Stimulated activated CD8-positive, alpha-beta memory T cell treated with anti-CD3 and anti-CD28 coated beads, Interleukin-2, amount 100 ng/mL, for 48 hours (primary cell): ENCODE results near the gene SBK2.

Source experiments
- DNase-seq, 2 donors: peaks; one replicate each; pipeline ENCODE4 v3.0.0-alpha.2; 2020; ENCODE audit warnings: low read depth in 2 of 2

SBK2 gene

DNA sequence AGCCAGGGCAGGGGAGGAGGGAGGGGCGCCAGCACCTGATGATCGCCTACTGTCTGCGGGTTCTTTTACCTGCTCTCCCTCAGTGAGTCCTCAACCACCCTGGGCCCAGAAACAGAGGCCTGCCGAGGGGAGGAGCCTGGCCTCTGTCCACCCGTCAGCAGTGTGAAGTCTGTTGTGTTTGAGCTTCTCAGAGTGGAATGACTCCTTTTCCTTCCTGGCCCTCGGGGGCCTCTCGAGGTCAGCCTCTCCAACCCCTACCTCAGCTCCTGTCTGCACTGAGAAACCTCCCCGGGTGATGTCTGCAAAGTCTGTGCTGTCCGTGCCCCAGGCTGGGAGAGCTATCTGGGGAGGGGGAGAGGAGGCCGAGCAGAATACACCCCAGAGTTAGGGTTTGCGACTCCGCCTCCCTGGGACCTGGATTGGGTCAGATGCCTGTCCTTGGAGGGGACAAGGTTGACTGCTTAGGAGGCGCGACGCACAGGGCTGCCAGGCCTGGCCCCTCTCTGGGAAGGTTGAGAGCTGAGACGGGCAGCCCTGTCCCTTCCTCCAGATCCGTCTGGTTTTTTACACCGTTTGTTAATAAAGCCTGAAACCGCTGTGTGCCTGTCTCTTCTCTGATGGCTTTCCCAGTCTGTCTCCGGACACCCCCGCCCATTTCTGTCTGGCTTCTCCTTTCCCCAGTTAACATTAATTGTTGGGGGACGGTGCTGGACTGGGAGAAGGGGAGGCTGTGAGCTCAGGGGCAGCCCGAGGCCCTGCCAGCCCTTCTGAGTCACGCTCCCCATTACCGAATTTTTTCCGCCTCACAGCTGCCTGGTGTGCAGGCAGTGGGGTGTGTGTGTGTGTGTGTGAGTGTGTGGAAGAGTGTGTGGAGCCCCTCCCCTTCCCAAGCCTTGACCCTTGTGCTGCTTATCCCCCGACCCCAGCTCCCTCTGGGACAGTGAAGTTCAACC is 49.7 kb downstream of the SBK2 start:
- peak; percentile 37 to 45 for DNase-seq

DNA sequence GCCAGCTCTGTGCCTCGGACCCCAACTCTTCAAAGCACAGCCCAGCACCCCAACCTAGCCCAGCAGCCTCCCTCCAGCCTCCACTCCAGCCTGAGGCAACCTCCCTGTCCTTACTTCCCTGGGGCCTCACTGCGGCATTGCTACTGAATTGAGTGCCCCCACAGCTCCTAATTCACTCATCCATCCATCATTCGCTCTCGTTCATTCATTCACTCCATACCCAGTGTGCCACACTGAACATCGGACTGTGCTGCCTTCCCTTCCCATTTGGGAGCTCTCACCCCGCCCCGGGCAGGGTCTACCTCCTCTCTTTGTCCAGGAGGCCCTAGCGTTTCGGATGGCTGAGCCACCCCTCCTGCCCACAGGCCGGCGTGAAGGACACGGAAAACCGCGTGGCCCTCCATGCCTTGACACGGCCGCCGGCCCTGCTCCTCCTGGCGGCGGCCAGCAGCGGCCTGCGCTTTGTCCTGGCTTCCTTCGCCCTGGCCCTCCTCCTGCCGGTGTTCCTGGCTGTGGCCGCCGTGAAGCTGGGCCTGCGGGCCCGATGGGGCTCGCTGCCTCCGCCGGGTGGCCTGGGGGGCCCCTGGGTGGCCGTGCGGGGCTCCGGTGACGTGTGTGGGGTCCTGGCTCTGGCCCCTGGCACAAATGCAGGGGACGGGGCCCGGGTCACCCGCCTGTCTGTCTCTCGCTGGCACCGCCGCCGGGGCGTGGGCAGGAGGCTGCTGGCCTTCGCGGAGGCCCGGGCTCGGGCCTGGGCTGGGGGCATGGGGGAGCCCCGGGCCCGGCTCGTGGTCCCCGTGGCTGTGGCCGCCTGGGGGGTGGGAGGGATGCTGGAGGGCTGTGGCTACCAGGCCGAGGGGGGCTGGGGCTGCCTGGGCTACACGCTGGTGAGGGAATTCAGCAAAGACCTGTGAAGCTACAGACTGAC is 50.6 kb downstream of the SBK2 start:
- DNase-seq = no peak

DNA sequence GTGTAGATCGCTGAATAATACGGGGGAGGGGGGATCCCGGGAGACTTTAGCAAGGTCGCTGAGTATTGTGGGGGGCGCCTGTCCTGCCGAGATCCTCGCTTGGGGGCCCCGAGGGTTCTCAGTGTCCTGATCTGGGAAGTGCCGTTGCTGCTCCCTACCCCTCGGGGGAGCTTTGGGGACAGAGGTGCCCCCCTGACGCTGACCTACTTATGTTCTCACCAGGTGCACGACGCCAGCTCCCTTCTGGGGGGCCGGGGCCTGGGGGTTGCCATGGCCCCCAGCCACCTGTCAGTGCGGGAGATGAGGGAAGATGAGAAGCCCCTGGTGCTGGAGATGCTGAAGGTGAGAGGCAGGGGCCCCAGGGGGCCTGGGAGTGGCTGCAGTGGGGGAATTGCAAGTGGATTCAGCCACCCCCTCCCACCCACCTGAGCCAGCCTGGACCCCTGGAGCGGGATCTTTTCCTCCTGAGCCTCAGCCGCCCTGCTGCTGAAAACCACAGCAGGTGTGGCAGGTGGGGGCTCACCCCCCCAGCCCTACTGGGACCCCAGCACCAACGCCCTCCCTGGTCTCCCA is 51.4 kb downstream of the SBK2 start:
- DNase-seq = no peak

DNA sequence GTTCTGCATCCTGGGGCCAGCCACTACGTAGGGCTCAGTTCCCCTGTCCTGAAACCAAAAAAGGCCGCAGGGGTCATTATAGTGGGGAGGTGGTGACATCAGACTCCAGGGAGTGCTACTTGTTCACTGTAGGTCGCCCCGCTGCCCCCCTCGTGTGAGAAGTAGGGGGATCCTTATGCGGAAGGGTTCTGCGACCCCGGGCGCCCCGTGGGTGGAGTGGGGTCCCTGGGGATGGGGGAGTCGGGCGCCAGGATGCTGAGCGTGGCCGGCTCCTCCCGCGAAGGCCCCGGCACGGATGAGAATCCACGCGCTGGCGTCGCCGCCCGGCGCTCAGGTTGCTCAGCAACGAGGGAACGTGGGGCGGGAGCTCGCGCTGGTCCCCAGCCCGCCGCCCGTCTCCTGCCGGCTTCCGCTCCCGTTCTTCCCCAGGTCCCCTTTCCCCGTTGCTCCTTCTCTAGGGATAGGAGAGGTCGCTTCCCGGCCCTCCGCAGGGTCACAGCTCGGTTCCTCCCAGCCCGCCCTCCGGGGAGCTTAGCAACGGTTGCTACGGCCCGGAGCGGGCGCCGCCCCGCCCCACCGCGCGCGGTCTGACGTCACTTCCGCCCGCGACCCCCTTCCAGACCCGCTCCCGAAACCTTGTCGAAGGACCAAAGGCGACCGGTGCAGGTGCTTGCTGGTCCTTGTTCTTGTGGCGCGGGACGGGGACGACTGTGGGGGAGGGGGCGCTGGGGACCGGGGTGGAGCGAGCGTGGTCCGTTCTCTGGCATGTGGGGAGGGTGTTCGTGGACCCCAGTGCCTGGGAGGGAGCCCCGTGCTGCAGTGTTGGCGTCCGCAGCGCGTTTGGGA is 52.1 kb downstream of the SBK2 start, which contains the start of gene NAT14:
TSS of gene NAT14 (plus strand) at position 596 of the 846 bp plus-strand sequence. CDS start 521 bp downstream, outside the sequence.
- DNase-seq = peak; percentile 50 to 54

DNA sequence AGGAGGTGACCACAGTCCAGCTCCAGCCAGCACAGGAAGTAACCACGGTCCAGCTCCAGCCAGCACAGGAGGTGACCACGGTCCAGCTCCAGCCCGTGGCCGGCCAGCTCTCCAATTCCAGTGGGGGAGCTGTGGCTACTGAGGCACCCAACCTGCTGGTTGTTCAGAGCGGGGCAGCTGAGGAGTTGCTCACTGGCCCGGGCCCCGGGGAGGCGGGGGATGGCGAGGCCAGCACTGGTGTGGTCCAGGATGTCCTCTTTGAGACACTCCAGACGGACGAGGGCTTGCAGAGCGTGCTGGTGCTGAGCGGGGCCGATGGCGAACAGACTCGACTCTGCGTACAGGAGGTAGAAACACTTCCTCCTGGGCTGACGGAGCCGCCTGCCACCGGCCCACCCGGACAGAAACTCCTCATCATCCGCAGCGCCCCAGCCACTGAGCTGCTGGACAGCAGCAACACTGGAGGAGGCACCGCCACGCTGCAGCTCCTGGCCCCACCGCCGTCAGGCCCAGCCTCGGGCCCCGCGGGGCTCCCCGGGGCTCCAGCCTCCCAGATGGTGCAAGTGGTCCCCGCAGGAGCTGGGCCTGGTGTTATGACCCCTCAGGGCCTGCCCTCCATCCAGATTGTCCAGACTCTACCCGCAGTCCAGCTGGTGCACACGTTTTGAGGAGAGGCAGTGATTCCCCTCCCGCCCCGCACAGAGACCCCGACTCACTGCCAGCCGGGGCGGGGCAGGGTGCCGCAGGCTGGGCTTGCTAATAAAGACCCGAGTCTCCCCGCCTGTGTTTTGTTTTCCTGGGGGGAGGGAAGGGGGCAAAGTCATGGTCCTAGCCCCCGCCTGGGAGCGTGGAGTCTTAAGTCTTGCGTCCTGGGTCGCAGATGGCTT is 53.0 kb downstream of the SBK2 start:
- no peak for DNase-seq

DNA sequence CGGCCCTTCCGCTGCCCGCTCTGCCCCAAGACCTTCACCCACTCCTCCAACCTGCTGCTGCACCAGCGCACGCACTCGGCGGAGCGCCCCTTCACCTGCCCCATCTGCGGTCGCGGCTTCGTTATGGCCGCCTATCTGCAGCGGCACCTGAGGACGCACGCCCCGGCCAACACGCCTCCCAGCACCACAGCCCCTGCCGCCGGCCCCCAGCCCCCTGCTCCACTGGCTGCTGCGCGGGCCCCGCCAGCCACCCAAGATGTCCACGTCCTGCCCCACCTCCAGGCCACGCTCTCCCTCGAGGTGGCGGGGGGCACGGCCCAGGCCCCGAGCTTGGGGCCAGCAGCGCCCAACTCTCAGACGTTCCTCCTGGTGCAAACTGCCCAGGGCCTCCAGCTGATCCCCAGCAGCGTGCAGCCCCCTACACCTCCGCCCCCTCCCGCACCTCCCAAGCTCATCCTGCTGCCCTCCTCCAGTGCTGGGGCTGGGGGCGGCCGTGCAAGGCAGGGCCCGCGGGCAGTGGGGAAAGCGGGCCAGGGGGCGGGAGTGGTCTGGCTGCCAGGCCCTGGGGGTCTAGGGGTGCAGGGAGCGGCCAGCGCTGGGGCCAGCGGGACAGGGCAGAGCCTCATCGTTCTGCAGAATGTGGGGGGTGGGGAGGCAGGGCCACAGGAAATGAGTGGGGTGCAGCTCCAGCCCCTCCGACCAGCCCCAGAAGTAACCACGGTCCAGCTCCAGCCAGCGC is 53.8 kb downstream of the SBK2 start:
- DNase-seq = no peak

DNA sequence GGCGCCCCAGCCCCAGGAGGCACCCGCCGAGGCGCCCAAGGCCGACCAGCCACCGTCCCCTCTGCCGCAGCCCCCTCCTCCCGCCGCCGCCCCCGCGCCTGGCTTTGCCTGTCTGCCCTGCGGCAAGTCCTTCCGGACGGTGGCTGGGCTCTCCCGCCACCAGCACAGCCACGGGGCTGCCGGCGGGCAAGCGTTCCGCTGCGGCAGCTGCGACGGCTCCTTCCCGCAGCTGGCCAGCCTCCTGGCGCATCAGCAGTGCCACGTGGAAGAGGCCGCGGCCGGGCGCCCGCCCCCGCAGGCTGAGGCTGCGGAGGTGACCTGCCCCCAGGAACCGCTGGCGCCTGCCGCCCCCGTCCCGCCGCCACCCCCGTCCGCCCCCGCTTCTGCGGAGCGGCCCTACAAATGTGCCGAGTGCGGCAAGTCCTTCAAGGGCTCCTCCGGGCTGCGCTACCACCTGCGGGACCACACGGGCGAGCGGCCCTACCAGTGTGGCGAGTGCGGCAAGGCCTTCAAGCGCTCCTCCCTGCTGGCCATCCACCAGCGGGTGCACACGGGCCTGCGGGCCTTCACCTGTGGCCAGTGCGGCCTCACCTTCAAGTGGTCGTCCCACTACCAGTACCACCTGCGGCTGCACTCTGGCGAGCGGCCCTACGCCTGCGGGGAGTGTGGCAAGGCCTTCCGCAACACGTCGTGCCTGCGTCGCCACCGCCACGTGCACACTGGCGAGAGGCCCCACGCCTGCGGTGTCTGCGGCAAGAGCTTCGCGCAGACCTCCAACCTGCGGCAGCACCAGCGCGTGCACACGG is 54.6 kb downstream of the SBK2 start:
- DNase-seq = no peak

DNA sequence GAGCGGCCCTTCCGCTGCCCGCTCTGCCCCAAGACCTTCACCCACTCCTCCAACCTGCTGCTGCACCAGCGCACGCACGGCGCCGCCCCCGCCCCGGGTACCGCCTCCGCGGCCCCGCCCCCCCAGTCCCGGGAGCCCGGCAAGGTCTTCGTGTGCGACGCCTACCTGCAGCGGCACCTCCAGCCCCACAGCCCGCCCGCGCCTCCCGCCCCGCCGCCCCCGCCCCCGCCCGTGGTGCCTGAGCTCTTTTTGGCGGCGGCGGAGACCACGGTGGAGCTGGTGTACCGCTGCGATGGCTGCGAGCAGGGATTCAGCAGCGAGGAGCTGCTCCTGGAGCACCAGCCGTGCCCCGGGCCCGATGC is 55.2 kb downstream of the SBK2 start:
- DNase-seq = no peak

DNA sequence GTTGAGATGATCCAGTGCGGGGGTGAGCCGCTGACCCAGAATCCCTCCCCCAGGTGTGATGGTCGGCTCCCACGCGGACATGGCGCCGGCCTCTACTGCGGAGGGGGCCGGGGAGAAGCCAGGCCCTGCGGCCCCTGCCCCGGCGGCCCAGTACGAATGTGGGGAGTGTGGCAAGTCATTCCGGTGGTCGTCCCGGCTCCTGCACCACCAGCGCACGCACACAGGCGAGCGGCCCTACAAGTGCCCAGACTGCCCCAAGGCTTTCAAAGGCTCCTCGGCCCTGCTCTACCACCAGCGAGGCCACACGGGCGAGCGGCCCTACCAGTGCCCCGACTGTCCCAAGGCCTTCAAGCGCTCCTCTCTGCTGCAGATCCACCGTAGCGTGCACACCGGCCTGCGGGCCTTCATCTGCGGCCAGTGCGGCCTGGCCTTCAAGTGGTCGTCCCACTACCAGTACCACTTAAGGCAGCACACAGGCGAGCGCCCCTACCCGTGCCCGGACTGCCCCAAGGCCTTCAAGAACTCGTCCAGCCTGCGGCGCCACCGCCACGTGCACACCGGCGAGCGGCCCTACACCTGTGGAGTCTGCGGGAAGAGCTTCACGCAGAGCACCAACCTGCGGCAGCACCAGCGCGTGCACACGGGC is 55.7 kb downstream of the SBK2 start:
- no peak for DNase-seq

DNA sequence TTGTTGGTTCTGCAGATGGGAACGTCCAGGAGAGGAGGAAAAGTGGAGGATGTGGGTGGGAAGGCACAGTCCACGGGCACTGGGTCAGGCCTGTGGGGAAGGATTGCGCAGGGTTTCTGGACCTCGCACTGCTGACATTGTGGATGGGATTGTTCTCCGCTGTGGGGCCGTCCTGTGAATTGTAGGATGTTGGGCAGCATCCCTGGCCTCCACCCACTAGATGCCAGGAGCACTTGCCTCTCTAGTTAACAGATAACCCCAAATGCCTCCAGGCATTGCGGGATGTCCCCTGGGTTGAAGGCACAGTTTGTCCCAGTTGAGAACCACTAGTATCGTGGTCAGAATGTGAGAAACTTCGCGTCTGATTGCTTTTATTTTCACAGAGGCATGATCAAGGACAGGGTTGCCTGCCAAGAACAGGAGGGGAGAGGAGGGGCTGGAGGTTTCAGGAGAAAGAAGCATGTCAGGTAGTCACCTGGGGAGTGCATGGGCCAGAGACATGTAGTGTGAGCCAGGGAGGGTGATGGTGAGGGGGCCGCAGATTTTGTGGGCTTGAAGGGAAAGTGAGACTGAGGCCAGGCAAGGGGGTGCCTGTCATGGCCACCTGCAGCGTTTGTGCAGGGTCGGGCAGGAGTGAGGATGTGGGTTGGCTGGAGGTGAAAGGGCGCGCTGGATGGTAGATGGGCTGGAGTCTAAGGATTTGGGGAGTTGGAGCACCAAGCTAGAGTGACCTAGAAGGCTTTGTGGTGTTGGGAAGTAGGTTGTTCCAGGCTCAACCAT is 57.3 kb downstream of the SBK2 start:
- DNase-seq = no peak

DNA sequence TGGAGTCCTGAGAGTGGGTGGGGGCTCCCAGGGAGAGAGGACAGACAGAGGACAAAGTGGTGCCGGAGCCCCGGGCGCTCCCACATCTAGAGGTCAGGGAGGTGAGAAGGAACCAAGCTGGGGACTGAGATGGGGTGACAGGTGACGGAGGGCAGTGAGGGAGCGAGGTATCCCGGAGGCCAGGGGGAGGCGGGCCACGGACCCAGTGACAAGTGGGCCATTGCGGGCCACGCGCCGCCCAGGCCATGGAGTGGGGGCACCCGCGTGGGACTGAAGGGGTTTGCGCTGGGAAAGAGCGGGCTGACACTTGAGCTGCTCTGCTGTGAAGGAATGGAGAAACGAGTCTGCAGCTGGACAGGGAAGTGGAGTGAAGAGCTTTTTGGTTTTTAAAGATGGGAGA is 57.9 kb downstream of the SBK2 start:
- DNase-seq = no peak
